NCI-H460 (cell line): Measurements from ENCODE around the gene TCOF1. TPM values are rescaled to one million over a fixed set of nuclear protein-coding genes. Genes with fewer than 3 reads are reported as not detected.

Source experiments
- DNase-seq: peaks from one replicate; pipeline ENCODE4 v3.0.0-alpha.2; 2016; ENCODE audit warnings: low read depth; ENCODE audit errors: extremely low read depth
- total RNA-seq: library from RNA; depleted of rRNA; stranded (reverse); fragments of >200 nt; shearing (Covaris generic); gene quantifications from 2 replicates; pipeline ENCODE4 v1.2.3, GENCODE V29; 2014

The TCOF1 gene
- total RNA-seq, 1 experiment from 2014 or later, result 46.4 TPM

DNA sequence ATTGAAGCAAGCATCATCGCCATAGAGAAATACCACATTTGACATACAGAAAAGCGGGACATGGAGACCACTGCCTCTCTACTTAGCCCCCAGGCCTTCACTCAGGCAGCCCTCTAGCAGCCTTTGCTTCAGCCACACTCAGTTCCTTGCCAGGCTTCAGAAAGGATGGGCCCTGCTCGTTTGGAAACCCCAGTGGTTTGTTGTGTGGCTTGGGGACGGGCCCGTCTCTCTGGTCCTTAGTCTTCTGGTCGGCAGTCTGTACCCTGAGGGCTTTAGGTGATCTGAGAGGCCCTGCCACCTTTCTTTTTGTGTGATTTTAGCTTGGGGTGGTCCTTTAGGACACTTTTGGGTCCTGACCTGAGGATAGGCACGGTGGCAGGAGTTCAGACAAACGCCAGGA lies 33.7 kb upstream of the TCOF1 start:
- DNase-seq, result no peak

DNA sequence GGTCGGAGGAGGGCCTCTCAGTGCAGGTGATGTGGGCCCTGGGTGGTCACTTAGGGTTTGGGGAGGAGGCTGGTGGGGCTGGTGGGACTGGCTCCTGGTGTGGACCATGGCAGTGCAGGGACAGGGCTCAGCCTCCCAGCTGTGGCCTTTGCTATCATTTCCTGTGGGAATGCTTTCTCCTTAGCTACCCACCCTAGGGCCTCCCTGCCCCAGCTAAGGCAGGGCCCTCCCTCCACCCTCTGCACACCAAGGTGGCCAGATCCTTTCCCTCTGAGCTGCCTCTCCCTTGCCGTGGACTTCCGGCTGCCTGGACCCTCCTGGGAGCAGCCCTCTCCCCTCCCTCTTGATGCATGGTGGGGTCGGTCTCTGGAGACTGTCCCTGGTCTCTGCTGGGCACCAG lies 32.1 kb upstream of the TCOF1 start:
- DNase-seq, result no peak

DNA sequence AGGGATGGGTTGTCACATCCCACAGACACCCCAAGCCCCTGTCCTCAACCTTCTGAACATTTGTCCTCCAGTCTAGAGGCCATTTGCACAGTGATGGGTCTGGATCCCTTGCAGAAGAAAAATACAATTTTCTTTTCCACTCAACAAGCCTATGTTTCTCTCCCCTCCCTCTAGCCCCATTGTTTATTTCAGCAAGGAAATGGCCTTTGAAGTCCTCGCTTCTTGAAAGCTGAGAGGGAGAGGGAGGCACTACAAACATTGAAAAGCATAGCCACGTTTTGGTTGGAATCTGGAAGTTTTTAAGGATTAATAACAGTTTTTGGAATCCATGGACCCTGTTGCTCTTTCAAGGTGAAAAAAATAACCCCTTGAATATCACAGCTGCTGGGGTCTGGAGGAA lies 30.8 kb upstream of the TCOF1 start:
- no peak for DNase-seq

DNA sequence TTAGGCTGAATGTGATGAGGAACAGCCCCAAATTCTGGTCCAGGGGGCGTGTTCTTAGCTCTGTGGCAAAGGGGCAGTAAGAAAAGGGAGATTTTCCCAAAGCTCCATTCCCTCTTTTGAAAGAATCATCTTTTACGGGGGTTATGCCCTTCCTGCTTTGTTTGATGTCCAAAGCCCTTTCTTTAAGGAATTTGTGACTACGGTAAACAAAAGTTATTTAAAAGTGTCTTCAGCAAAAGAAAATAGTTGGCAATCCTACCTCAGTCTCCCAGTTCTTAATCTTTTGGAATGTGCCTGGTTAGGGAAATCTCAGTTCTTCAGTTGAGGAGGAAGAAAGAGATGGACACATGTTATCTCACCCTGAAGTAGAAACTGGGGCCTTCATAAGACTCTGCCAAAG lies 30.4 kb upstream of the TCOF1 start:
- DNase-seq, result no peak

DNA sequence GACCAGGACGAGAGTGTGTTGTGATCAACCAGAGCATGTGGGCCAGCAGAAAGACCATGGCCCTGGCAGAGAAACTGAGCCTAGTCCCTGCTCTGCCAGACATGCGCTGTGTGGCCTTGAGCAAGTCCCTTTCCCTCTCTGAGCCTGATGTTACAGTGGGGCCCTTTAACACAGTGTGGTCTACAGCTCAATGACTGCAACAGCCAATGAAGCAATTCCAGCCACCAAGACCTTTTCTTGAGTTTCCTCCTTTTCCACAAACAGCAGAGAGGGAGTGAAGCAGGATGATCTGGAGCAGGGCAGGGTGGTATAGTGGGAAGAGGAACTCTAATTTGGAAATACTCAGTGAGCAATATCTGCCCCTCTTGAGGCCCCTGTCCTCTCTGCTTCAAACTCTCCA lies 29.0 kb upstream of the TCOF1 start:
- no peak for DNase-seq

DNA sequence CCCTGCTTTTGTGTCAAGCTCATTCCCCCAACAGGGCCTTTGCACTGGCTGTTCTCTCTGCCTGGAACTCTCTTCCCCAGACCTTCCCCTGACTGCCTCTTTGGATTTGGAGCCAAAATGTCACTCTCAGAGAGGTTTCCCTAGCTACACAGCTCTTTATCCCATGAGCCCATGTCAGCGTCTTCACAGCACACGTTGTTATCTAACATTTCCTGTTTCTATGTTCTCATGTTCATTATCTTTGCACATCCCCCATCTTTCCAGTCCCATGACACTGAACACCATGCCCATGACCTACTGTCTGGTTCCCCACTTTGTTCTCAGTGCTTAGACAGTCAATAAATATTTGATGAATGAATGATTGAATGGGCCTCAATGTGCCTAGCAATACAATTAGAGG lies 28.5 kb upstream of the TCOF1 start:
- no peak for DNase-seq

DNA sequence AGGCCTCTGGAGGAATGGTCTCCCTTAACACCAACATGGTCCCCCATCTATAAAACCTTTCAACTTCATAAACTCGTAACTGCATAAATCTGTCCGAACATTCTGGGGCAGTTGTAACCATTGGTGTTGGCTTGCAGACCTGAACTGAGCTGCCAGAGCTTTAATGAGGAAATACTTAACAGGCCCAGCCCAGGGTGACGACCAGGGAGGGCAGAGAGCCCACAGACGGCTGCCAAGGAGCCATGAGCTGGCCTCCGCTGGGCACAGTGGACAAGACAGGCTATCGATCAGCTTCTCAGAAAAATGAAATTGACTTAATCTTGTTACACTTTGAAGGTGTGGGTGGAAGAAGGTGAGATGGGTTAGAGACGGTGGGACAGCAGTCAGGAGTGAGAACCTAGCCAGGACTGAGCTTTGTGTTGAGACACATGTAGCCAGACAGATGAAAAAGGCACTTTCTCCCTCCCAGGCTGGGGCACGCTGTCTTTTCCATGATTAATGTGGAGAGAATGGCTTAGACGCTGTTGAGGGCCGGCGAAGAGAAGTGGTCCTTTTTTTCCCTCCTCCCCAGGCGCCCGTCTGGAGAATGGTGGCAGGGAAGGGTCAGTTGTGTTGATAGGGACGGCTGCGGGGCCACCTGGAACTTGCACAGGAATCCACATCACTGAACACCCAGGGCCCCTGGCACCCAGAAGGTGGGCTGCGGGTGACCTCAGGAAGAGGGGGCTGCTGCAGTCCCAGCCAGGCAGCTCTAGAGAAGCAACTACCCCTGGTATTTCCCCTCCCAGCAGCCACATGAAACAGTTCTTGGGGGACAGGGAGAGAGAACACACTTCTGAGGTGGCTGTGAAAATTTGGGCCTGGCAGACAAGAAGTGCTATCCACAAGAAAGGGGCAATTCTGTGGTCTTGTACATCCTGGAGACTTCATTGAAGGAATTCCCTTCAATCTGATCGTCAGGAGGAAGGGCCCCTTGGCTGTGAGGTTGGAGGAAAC lies 27.3 kb upstream of the TCOF1 start:
- no peak for DNase-seq

DNA sequence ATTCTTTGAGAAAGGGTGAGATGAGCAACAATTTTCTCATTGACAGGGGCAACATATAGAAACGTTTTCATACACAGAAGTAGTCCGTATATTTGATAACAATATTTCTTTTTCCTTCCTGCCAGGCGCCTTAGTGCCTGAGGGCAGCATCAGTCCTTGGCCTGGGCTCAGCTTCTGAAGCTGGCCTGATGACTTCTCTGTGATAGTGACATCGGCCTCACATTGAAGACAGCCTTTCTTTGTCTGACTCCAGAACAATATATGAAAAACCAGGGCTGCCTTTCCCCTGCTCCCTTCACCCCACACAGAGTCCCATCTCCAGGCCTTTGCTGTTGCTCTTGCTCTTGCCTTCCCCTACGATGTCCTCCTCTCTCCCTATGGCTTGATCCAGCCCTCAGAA lies 24.1 kb upstream of the TCOF1 start:
- DNase-seq, result no peak

DNA sequence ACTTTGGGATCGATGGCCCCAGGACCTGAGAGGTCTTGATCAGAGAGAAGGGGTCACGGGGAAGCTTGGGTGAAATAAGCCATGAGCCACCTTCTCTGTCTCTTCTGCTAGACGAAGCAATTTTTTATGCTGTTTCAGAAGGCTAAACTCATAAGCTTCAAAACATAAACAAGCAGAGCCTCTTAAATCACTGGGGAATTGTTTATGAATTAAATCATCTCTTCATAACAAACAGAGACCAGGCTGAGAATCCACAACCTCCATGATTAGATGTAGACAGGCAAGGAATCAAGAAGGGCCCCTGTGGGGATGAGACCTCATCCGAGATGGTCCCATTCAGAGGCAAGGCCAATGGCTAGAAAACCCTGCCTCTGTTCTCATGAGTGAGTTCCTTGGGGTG lies 21.7 kb upstream of the TCOF1 start:
- DNase-seq, result no peak

DNA sequence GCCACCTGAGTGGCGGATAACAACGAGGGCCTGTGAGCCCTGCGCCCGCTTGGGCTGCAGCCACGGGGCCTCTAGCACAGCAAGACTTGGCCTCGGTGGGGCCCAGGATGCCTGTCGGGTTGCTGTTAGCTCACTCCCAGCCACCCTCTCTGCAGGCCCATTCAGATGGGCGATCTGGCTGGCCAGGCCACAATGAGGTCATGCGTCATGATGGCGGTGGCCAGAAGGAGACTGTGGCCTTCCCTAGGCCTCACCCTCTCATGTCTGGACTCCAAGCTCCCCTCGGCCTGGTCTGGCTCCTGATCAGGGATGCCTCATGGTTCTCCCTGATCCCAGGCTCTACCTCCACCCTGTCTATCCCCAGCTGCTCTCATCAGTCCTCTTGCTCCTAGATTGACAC lies 19.0 kb upstream of the TCOF1 start:
- DNase-seq, result no peak

DNA sequence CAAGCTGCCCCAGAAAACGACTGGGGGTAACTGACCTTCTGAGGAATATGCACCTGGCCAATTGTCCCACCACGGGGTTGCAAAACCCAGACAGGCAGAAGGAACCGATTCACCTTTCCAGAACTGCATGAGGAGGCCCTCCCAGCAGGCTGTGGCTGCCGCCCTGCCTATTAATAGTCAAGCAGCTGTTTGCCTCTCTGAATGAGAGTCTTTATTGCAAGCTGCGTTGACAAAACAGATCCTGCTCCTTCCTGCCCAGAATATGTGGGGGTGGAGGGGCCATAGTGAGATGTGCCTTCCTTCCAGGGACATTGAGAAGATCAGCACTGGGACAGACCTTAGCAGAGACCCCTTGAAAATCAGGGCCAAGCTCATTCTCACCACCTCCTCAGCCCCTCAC lies 18.3 kb upstream of the TCOF1 start:
- no peak for DNase-seq

DNA sequence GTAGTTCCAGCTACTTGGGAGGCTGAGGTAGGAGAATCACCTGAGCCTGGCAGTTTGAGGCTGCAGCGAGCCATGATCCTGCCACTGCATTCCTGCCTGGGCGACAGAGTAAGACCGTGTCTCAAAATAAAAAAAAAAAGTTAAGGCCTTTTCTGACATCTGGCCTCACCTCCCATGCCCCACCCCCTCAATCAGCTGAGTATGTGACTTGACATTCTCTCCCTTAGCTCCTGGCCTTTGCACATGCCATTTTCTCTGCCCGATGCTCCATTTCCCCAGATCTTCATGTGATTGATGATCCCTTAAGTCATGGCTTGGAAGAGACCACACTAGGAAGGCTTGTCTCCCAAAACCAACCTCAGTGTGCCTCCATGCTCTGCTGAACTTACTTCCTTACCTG lies 17.7 kb upstream of the TCOF1 start:
- no peak for DNase-seq

DNA sequence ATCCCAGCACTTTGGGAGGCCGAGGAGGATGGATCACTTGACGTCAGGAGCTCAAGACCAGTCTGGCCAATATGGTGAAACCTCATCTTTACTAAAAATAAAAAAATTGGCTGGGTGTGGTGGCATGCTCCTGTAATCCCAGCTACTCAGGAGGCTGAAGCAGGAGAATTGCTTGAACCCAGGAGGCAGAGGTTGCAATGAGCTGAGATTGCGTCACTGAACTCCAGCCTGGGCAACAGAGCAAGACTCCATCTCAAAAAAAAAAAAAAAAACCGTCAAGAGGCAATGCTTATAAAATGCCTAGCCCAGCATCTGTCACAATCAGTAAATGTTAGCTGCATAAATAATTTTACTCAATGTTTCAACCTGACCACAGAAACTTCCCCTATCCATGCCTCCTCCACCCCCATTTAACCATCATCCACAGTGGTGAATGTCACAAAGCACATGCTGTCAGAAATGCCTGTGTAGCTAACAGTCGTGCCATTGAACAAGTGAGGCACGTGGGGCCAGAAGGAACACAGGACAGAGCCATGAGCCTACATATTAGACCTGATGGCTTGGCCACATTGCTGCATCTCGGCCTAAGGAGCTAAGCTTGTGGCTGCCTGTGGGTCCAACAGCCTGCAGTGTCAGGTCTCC lies 16.8 kb upstream of the TCOF1 start:
- no peak for DNase-seq

DNA sequence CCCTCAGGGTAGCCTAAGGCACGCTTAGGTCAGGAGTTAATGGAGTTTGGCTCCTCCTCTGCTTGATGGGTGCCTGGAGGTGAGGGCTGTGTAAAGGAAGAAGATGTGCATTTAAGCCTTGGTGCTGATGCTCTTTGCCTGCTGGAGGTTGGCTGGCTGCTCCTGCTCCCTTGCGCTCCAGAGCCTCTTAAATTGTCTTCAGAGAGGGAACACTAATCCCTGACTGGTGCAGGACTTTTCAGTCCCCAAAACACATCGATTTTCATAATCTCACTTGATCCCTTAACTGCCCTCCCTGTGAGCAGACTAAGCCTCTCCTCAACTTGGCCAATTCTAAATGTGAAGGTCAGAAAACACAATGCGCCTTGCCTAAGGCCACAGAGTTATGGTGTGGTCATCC lies 16.2 kb upstream of the TCOF1 start:
- DNase-seq, result no peak

DNA sequence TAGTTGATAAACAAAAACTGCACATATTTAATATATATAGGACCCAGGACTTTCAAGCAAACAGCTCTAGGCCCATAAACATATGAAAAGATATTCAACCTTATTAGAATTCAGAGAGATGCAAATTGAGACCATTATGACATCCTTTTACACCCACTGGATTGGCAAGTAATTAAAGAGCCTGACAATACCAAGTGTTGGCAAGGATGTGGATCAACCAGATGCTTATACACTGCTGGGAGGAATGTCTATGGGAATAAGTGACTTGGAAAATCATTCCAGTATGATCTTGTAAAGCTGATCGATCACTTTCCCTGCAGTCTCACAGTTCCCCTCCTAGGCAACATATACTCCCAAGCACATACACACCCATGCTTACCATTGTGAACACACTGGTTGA lies 15.5 kb upstream of the TCOF1 start:
- DNase-seq, result no peak

DNA sequence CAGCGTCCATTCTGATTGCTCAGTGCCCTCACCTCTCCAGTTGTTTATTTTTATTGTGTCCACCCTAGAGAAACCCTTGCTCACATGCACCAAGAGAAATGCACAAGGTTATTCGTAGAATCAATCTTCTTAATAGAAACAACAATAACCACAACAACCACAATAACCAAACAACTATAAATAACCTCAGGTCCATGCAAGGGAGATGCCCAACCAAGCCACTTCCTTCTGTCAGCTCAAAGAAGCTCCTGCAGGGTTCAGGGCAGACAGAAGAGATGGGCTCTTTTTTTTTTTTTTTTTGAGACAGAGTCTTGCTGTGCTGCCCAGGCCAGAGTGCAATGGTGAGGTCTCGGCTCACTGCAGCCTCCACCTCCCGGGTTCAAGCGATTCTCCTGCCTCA lies 14.9 kb upstream of the TCOF1 start:
- no peak for DNase-seq

DNA sequence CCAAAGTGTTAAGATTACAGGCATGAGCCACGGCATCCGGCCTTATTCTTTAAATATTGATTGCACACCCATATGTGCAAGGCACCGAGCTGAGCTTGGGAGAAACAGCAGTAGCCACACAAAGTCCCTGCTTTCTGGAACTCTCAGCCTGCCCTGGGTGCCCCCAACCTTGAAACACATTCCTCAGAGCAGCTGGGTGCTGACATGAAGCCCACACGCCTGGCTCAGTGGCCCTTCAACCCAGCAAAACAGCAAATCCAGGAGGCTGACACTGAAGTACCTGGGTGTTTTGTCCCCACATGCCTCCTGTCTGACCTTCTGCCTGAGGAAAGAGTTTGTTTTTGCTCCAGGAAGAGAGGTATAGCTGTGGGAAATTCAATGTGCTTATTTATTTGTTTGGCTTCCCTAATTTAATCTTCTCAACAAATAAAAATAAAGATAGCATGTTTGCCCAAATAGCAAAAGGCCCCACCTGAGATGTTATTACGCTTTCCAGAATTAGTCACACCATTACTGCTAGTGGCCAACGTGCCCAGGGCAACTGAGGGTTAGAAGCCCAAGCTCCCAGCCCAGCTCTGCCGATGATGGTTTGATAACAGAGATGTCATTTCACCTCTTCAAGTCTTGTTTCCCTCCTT lies 13.4 kb upstream of the TCOF1 start:
- DNase-seq, result no peak

DNA sequence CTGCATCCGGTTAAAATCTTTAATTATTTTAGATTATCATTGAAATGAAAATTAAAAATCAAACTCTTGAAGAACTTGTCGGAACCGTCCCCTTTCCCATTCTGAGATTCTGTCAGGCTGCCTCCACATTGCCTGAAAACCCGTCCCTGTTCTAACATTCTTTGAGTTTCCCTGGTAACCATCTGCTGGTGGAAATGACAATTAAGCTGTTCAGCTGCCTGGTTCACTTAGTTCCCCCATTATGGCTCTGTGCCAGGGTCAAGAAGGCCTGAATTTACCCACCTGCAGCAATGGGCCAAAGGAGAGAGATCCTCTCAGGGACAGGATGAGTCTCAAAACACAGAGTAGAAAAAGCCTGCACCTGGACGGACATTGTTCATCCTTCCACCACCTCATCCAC lies 11.8 kb upstream of the TCOF1 start:
- DNase-seq, result no peak

DNA sequence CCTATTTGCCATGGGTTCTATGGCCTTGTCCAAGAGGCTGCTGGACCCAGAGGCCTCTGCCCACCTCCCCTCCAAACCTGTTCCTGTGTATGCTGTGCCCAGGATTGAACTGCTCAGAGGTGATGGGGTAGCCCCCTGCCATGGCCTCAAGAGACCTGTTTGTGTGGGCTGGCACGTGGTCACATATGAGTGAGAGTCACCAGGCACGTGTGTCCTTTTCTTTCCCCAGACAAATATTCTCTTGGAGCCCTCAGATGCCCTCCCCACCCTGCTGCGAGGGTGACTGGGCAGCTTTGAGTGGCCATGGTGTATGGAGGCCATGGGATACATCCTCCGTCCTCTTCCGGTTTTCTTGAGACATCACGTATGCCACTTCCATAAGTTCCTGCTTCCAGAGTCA lies 10.9 kb upstream of the TCOF1 start:
- no peak for DNase-seq

DNA sequence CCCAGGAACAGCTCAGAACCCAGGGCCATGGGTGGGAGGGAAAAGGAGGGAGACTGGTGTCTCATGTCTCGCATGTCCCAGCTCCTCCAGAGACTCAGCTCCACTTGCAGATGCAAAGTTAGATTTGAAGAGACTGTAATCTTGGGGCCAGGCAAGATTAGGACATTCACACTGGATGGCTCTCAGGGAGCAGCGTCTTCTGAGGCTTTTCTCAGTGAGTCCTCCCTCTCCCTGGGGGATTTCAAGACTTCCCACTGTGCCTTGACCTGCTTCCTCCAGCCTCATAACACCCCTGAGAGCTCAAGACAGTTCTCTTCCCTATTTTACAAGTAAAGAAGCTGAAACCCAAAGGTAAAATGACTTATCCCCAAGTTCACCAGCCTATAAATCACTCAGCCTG lies 10.5 kb upstream of the TCOF1 start:
- no peak for DNase-seq

DNA sequence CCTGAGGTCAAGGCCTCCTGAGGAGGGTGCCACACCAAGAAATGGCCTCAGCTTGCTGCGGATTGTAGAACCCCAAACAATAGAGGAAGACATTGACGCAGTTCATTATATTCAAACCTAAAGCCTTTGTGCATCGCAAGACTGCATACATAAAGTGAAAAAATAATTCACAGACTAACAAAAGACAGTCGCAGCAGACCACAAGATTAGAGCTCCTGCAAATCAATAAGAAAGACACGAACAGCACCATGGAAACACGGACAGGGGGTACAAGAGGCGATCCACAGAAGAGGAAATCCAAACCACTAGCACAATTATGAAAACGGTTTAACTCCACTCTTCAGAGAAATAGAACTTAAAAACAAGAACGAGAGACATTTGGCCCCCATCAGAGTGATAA lies 10.0 kb upstream of the TCOF1 start:
- no peak for DNase-seq
